ENCODE data around the gene POLD4.
"Not testable (repeated sequence)": the region's sequence is repeated elsewhere in the genome, so short reads cannot be mapped to it uniquely, and the experiment has no call there.

POLD4 gene
- total RNA-seq: 8.5 to 9.9 (median 8.8) reads per million in 3 donors

DNA sequence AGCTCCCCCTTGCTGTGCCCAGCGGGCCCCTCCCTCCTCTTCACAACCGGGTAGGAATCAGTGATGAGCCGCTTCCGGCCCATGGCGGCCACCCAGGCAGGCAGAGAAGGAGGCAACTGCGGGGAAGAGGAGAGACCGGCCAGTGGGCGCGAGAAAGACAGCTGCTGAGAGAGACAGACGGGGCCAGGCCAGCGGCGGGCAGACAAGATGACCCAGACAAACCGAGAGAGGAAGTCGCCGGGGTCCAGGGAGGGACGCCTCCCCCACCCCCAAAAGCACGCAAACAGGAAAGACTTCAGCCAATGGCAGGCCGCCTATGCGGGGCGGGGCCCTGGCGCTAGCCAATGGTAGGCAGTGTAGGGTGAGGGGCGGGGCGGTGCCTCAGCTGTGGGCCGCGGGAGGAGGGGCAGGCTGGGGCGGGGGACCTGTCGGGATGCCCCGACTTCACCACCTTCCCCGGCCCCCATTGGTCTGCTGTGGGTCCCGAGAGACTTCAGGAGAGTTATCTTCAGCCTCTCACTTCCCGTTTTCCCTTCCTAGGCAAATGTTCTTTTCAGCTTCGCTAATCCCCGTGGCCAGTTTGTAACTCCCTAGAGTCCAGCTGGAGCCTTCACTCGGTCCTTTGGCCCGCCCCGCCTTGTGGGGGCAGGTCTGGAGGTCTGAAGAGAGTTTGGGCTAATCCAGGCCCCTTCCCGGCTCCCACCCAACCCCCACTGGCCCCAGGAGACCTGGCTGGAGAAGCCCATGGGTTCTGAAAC is at the start of gene POLD4:
TSS of gene POLD4 (minus strand) at position 230 of the 758 bp plus-strand sequence. CDS start at position 83, 147 bp downstream.
- peak; percentile 90 to 93 (median 93) for DNase-seq
- H3K27me3 ChIP-seq (replicated peaks; ENCODE audit: control insufficient read depth, insufficient read depth, low read length, poor library complexity, severe bottlenecking): no peaks in the 10 kb centered on the region
- no peaks in the 10 kb centered on the region for H3K36me3 ChIP-seq (ENCODE audit: control insufficient read depth, insufficient read depth, low read length)
- H3K27ac ChIP-seq (ENCODE audit: insufficient read depth, low read length, poor library complexity, severe bottlenecking): peak within 1 kb of the TSS; percentile 97
- peaks cover 48% of the 10 kb centered on the region for H3K4me1 ChIP-seq (ENCODE audit: control insufficient read depth, insufficient read depth, low read length, poor library complexity, severe bottlenecking)
- no peaks in the 10 kb centered on the region for H3K9me3 ChIP-seq (ENCODE audit: control insufficient read depth, low read length)
- peak within 1 kb of the TSS; percentile 74 for H3K4me3 ChIP-seq (ENCODE audit: insufficient read depth, low read depth, low read length, poor library complexity, severe bottlenecking)

DNA sequence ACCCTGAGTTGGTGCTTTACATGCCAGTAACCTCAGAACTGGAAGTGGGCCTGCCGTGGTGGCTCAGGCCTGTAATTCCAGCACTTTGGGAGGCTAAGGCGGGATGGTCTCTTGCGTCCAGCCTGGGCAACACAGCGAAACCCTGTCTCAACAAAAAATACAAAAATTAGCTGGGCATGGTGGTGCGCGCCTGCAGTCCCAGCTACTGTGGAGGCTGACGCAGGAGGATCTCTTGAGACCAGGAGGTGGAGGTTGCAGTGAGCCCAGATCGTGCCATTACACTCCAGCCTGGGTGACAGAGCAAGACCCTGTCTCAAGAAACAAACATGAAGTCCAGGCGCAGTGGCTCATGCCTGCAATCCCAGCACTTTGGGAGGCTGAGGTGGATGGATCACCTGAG is 49.7 kb upstream of the POLD4 start:
- Histone ChIP-seq H3K27ac (ENCODE audit: insufficient read depth, low read length, poor library complexity, severe bottlenecking) (peak overlapping the region; percentile 85), H3K4me1 (ENCODE audit: control insufficient read depth, insufficient read depth, low read length, poor library complexity, severe bottlenecking) (peaks cover 80% of the 10 kb centered on the region), H3K36me3 (ENCODE audit: control insufficient read depth, insufficient read depth, low read length) (peaks cover 33% of the 10 kb centered on the region), H3K4me3 (ENCODE audit: insufficient read depth, low read depth, low read length, poor library complexity, severe bottlenecking) (peak overlapping the region; percentile 82)
- not testable (repeated sequence) for H3K9me3 ChIP-seq (ENCODE audit: control insufficient read depth, low read length); H3K27me3 ChIP-seq (replicated peaks; ENCODE audit: control insufficient read depth, insufficient read depth, low read length, poor library complexity, severe bottlenecking); DNase-seq

DNA sequence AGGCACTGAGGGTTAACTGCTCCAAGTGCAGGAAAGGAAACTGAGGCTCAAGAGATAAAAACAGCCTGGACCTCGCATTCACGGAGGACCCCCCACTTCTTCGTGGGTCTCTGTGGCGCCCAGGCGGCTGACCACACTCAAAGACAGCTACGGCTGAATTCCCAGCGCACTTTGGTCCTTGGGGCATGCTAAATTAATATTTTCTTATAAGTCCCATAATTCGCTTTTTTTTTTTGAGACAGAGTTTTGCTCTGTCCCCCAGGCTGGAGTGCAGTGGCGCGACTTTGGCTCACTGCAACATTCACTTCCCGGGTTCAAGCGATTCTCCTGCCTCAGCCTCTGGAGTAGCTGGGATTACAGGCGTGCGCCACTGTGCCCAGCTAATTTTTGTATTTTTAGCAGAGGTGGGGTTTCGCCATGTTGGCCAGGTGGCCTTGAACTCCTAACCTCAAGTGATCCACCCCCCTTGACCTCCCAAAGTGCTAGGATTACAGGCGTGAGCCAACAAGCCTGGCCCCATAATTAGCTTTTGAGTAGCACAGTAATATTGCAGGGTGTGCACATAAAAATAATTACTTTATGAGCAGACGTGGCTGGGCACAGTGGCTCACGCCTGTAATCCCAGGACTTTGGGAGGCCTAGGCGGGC is 49.0 kb upstream of the POLD4 start:
- Histone ChIP-seq H3K36me3 (ENCODE audit: control insufficient read depth, insufficient read depth, low read length) (peaks cover 39% of the 10 kb centered on the region), H3K27ac (ENCODE audit: insufficient read depth, low read length, poor library complexity, severe bottlenecking) (peak overlapping the region; percentile 75), H3K4me3 (ENCODE audit: insufficient read depth, low read depth, low read length, poor library complexity, severe bottlenecking) (peak overlapping the region; percentile 54), H3K4me1 (ENCODE audit: control insufficient read depth, insufficient read depth, low read length, poor library complexity, severe bottlenecking) (peaks cover 80% of the 10 kb centered on the region)
- not testable (repeated sequence) for H3K27me3 ChIP-seq (replicated peaks; ENCODE audit: control insufficient read depth, insufficient read depth, low read length, poor library complexity, severe bottlenecking); DNase-seq; H3K9me3 ChIP-seq (ENCODE audit: control insufficient read depth, low read length)

- peaks cover 36% of the 10 kb centered on the region for H3K36me3 ChIP-seq (ENCODE audit: control insufficient read depth, insufficient read depth, low read length)
- peaks cover 80% of the 10 kb centered on the region for H3K4me1 ChIP-seq (ENCODE audit: control insufficient read depth, insufficient read depth, low read length, poor library complexity, severe bottlenecking)
- H3K27me3 ChIP-seq (replicated peaks; ENCODE audit: control insufficient read depth, insufficient read depth, low read length, poor library complexity, severe bottlenecking): no peaks in the 10 kb centered on the region
- peak within 1 kb of the TSS; percentile 82 for H3K4me3 ChIP-seq (ENCODE audit: insufficient read depth, low read depth, low read length, poor library complexity, severe bottlenecking)
- no peaks in the 10 kb centered on the region for H3K9me3 ChIP-seq (ENCODE audit: control insufficient read depth, low read length)
- peak; percentile 87 to 91 (median 87) for DNase-seq
- H3K27ac ChIP-seq (ENCODE audit: insufficient read depth, low read length, poor library complexity, severe bottlenecking): peak within 1 kb of the TSS; percentile 77
Observed at GRCh38 chr11:67401495-67402191, 48.3 kb upstream of the POLD4 start, which contains the start of gene PPP1CA. TSS of gene PPP1CA (minus strand) at chr11:67401858. CDS start at chr11:67401782, 76 bp downstream.

GRCh38 chr11:67400942-67401494 is 47.7 kb upstream of the POLD4 start:
- H3K4me3 ChIP-seq (ENCODE audit: insufficient read depth, low read depth, low read length, poor library complexity, severe bottlenecking): peak overlapping the region; percentile 82
- peak overlapping the region; percentile 77 for H3K27ac ChIP-seq (ENCODE audit: insufficient read depth, low read length, poor library complexity, severe bottlenecking)
- H3K4me1 ChIP-seq (ENCODE audit: control insufficient read depth, insufficient read depth, low read length, poor library complexity, severe bottlenecking): peaks cover 79% of the 10 kb centered on the region
- H3K9me3 ChIP-seq (ENCODE audit: control insufficient read depth, low read length): no peaks in the 10 kb centered on the region
- no peaks in the 10 kb centered on the region for H3K27me3 ChIP-seq (replicated peaks; ENCODE audit: control insufficient read depth, insufficient read depth, low read length, poor library complexity, severe bottlenecking)
- DNase-seq: no peak
- H3K36me3 ChIP-seq (ENCODE audit: control insufficient read depth, insufficient read depth, low read length): peaks cover 38% of the 10 kb centered on the region

- Histone ChIP-seq H3K9me3 (ENCODE audit: control insufficient read depth, low read length) (no peaks in the 10 kb centered on the region), H3K4me1 (ENCODE audit: control insufficient read depth, insufficient read depth, low read length, poor library complexity, severe bottlenecking) (peaks cover 73% of the 10 kb centered on the region), H3K4me3 (ENCODE audit: insufficient read depth, low read depth, low read length, poor library complexity, severe bottlenecking) (peak overlapping the region; percentile 82), H3K27me3 (replicated peaks; ENCODE audit: control insufficient read depth, insufficient read depth, low read length, poor library complexity, severe bottlenecking) (no peaks in the 10 kb centered on the region), H3K27ac (ENCODE audit: insufficient read depth, low read length, poor library complexity, severe bottlenecking) (peak overlapping the region; percentile 77), H3K36me3 (ENCODE audit: control insufficient read depth, insufficient read depth, low read length) (peaks cover 31% of the 10 kb centered on the region)
- no peak for DNase-seq
Observed at GRCh38 chr11:67400251-67400941, 47.0 kb upstream of the POLD4 start.

DNA sequence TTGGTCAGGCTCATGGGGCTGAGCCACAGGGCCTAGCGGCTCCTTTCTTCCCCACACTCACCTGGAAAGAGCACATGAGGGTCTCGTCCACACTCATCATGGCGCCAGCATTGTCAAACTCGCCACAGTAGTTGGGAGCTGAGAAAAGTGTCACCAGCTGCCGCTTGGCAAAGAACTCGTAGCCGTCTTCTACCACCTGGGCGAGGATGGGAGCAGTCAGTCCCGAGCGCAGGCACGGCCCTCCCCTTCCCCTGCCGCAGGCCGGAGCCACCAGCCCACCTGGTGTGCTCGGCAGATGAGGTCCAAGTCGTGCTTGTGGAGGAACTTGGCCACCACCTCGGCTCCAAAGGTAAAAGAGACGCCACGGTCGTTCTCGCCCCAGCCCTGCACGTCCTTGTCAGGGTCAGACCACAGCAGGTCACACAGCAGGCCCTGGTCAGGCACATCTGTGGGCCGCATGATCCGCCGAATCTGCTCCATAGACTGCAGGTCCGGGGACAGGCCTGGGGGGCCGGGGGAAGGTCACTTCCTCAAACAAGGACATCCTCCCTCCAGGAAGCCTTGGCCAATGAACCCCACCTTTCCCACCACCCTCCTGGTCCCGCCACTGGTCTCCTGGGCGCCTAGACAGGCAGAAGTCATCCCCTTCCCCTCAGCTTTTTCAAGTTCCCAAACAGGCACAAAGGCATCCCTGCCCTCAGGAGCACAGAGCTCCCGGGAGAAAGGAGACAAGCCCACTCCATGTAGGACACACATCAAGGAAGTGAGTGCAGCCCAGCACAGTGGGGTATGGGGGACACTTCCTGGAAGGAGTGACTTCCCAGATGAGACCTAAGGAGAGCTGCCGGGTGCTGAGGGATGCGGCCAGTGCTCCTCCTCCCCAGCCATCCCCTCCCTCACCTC is 45.6 kb upstream of the POLD4 start:
- Histone ChIP-seq H3K36me3 (ENCODE audit: control insufficient read depth, insufficient read depth, low read length) (peaks cover 31% of the 10 kb centered on the region), H3K9me3 (ENCODE audit: control insufficient read depth, low read length) (no peaks in the 10 kb centered on the region), H3K27me3 (replicated peaks; ENCODE audit: control insufficient read depth, insufficient read depth, low read length, poor library complexity, severe bottlenecking) (no peaks in the 10 kb centered on the region), H3K27ac (ENCODE audit: insufficient read depth, low read length, poor library complexity, severe bottlenecking) (no peak overlapping the region), H3K4me1 (ENCODE audit: control insufficient read depth, insufficient read depth, low read length, poor library complexity, severe bottlenecking) (peaks cover 63% of the 10 kb centered on the region), H3K4me3 (ENCODE audit: insufficient read depth, low read depth, low read length, poor library complexity, severe bottlenecking) (no peak overlapping the region)
- DNase-seq: no peak

- peak overlapping the region; percentile 69 for H3K27ac ChIP-seq (ENCODE audit: insufficient read depth, low read length, poor library complexity, severe bottlenecking)
- peaks cover 58% of the 10 kb centered on the region for H3K4me1 ChIP-seq (ENCODE audit: control insufficient read depth, insufficient read depth, low read length, poor library complexity, severe bottlenecking)
- peaks cover 37% of the 10 kb centered on the region for H3K36me3 ChIP-seq (ENCODE audit: control insufficient read depth, insufficient read depth, low read length)
- H3K4me3 ChIP-seq (ENCODE audit: insufficient read depth, low read depth, low read length, poor library complexity, severe bottlenecking): no peak overlapping the region
- no peaks in the 10 kb centered on the region for H3K27me3 ChIP-seq (replicated peaks; ENCODE audit: control insufficient read depth, insufficient read depth, low read length, poor library complexity, severe bottlenecking)
- DNase-seq: no peak
- no peaks in the 10 kb centered on the region for H3K9me3 ChIP-seq (ENCODE audit: control insufficient read depth, low read length)
Observed at GRCh38 chr11:67397986-67398660, 44.8 kb upstream of the POLD4 start.
